K562 (cell line): Measurements from ENCODE around the gene WWP2. TPM values are rescaled to one million over a fixed set of nuclear protein-coding genes. Genes with fewer than 3 reads are reported as not detected.
A peak's percentile ranks its signal among the peaks of the same experiment; 100 is the strongest.

ENCODE experiments used
- CEBPG ChIP-seq, 3 experiments: fragments of 200-800 bp in 1 of 3; sonication (Bioruptor generic) in 1 of 3; sonication (generic) in 1 of 3; formaldehyde crosslinking in 1 of 3; IDR thresholded peaks in 2 of 3; conservative IDR thresholded peaks in 1 of 3; 2 replicates each; pipeline versions ENCODE4 v1.6.1 to v1.8.0; 2016 to 2022; ENCODE audit warnings: missing compliant biosample characterization in 2 of 3, missing genetic modification characterization in 2 of 3, mild to moderate bottlenecking in 1 of 3, missing genetic modification reagents in 1 of 3
- FOSL1 ChIP-seq: fragments of 200-800 bp; sonication (Bioruptor generic); conservative IDR thresholded peaks from 2 replicates; pipeline ENCODE4 v1.6.1; 2016; ENCODE audit warnings: missing genetic modification characterization, missing compliant biosample characterization
- FOXJ3 ChIP-seq: sonication (generic); formaldehyde crosslinking; IDR thresholded peaks from 2 replicates; pipeline ENCODE4 v1.4.0; 2020; ENCODE audit warnings: mild to moderate bottlenecking, missing genetic modification reagents
- GABPA ChIP-seq: fragments of 200-800 bp; sonication (Bioruptor generic); conservative IDR thresholded peaks from 2 replicates; pipeline ENCODE4 v1.6.1; 2016; ENCODE audit warnings: low read depth, missing genetic modification characterization, missing compliant biosample characterization
- KAT8 ChIP-seq: fragments of 450-650 bp; IDR thresholded peaks from 2 replicates; pipeline ENCODE4 v1.6.1; 2016; ENCODE audit warnings: low read depth, mild to moderate bottlenecking
- polyA plus RNA-seq, 8 experiments: library from polyadenylated mRNA; depleted of rRNA in 4 of 8; stranded (reverse) in 5 of 8; unstranded in 3 of 8; fragments of >200 nt; fragmentation: Nextera tagmentation in 2 of 8; fragmentation: Illumina TruSeq in 1 of 8; extraction: Ambion mirVana in 2 of 8; extraction: Trizol in 1 of 8; gene quantifications; 2 replicates each; pipeline versions ENCODE4 v1.2.1 to v1.2.3, GENCODE V29; 2011 to 2014; ENCODE audit warnings: inconsistent platforms in 1 of 8, missing spikeins in 1 of 8
- total RNA-seq, 7 experiments: library from RNA; depleted of rRNA in 6 of 7; stranded (reverse); fragments of >200 nt in 6 of 7; fragmentation: Illumina TruSeq in 2 of 7; extraction: Trizol in 2 of 7; gene quantifications; 2 replicates each; pipeline versions ENCODE4 v1.2.1 to v1.2.3, GENCODE V29; 2011 to 2021; ENCODE audit warnings: low replicate concordance in 1 of 7
- TF ChIP-seq, protein P1 (sequence below): fragments of 450-650 bp; IDR thresholded peaks from 2 replicates; pipeline ENCODE4 v1.6.1; 2016; ENCODE audit warnings: mild to moderate bottlenecking, moderate library complexity
- TF ChIP-seq, protein P2 (sequence below), 2 experiments: IDR thresholded peaks in 1 of 2; conservative IDR thresholded peaks in 1 of 2; 2 replicates each; pipeline ENCODE4 v1.6.1; 2016; ENCODE audit warnings: low read depth in 2 of 2, mild to moderate bottlenecking in 1 of 2, missing compliant biosample characterization in 1 of 2, missing genetic modification characterization in 1 of 2, moderate library complexity in 1 of 2
- TF ChIP-seq, protein P3 (sequence below): conservative IDR thresholded peaks from 2 replicates; pipeline ENCODE4 v1.6.1; 2011; ENCODE audit warnings: low read depth, mild to moderate bottlenecking, low read length; ENCODE audit not compliant: control insufficient read depth
- TF ChIP-seq, protein P4 (sequence below): fragments of 450-650 bp; conservative IDR thresholded peaks from 2 replicates; pipeline ENCODE4 v1.6.1; 2016; ENCODE audit warnings: missing genetic modification characterization, low read depth, mild to moderate bottlenecking, missing compliant biosample characterization, moderate library complexity

WWP2 gene
- total and polyA plus RNA-seq, 9 of the 15 experiments (the other 6 are each of a cell fraction or from before 2014, with no cell fraction given): 1.9 to 34.4 (median 14.6) TPM

DNA sequence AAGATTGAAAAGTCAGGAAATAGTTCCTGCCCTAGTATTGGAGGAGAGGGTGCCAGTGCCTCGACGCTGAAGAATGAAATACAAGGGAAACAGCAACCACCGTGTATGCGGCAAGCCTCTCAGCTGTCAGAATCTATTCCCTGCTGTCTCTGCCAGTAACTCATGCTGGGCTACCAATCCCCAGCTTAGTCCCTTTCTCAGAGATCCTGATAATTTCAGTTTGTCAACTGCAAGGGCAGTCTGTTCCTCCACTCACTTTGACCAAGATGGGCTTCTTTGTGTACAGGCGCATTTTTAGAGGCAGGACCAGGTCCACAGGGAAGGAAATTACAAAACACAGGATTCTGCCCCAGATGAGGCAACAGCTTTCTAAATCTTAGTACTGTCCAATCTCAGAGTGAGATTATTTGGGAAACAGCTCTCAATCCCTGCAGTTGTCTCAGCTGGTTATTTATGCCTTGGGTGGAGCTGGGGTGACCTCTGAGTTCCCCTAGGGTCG, 37.1 kb upstream of the WWP2 start (continued):
- TF ChIP-seq, protein P1, sequence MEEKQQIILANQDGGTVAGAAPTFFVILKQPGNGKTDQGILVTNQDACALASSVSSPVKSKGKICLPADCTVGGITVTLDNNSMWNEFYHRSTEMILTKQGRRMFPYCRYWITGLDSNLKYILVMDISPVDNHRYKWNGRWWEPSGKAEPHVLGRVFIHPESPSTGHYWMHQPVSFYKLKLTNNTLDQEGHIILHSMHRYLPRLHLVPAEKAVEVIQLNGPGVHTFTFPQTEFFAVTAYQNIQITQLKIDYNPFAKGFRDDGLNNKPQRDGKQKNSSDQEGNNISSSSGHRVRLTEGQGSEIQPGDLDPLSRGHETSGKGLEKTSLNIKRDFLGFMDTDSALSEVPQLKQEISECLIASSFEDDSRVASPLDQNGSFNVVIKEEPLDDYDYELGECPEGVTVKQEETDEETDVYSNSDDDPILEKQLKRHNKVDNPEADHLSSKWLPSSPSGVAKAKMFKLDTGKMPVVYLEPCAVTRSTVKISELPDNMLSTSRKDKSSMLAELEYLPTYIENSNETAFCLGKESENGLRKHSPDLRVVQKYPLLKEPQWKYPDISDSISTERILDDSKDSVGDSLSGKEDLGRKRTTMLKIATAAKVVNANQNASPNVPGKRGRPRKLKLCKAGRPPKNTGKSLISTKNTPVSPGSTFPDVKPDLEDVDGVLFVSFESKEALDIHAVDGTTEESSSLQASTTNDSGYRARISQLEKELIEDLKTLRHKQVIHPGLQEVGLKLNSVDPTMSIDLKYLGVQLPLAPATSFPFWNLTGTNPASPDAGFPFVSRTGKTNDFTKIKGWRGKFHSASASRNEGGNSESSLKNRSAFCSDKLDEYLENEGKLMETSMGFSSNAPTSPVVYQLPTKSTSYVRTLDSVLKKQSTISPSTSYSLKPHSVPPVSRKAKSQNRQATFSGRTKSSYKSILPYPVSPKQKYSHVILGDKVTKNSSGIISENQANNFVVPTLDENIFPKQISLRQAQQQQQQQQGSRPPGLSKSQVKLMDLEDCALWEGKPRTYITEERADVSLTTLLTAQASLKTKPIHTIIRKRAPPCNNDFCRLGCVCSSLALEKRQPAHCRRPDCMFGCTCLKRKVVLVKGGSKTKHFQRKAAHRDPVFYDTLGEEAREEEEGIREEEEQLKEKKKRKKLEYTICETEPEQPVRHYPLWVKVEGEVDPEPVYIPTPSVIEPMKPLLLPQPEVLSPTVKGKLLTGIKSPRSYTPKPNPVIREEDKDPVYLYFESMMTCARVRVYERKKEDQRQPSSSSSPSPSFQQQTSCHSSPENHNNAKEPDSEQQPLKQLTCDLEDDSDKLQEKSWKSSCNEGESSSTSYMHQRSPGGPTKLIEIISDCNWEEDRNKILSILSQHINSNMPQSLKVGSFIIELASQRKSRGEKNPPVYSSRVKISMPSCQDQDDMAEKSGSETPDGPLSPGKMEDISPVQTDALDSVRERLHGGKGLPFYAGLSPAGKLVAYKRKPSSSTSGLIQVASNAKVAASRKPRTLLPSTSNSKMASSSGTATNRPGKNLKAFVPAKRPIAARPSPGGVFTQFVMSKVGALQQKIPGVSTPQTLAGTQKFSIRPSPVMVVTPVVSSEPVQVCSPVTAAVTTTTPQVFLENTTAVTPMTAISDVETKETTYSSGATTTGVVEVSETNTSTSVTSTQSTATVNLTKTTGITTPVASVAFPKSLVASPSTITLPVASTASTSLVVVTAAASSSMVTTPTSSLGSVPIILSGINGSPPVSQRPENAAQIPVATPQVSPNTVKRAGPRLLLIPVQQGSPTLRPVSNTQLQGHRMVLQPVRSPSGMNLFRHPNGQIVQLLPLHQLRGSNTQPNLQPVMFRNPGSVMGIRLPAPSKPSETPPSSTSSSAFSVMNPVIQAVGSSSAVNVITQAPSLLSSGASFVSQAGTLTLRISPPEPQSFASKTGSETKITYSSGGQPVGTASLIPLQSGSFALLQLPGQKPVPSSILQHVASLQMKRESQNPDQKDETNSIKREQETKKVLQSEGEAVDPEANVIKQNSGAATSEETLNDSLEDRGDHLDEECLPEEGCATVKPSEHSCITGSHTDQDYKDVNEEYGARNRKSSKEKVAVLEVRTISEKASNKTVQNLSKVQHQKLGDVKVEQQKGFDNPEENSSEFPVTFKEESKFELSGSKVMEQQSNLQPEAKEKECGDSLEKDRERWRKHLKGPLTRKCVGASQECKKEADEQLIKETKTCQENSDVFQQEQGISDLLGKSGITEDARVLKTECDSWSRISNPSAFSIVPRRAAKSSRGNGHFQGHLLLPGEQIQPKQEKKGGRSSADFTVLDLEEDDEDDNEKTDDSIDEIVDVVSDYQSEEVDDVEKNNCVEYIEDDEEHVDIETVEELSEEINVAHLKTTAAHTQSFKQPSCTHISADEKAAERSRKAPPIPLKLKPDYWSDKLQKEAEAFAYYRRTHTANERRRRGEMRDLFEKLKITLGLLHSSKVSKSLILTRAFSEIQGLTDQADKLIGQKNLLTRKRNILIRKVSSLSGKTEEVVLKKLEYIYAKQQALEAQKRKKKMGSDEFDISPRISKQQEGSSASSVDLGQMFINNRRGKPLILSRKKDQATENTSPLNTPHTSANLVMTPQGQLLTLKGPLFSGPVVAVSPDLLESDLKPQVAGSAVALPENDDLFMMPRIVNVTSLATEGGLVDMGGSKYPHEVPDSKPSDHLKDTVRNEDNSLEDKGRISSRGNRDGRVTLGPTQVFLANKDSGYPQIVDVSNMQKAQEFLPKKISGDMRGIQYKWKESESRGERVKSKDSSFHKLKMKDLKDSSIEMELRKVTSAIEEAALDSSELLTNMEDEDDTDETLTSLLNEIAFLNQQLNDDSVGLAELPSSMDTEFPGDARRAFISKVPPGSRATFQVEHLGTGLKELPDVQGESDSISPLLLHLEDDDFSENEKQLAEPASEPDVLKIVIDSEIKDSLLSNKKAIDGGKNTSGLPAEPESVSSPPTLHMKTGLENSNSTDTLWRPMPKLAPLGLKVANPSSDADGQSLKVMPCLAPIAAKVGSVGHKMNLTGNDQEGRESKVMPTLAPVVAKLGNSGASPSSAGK: no peak
- TF ChIP-seq FOSL1 (tag) (0 out of 2 replicates have a peak, but pooled peaks have one; percentile 7), CEBPG (CRISPR knock-in tag; IDR thresholded peaks at IDR 0.05) (no peak), CEBPG (tag; conservative IDR thresholded peaks at IDR 0.05 in 1 of 2, IDR thresholded peaks at IDR 0.05 in 1 of 2) (peak in 1 of 2 experiments; percentile 40; a peak in 1 of 4 replicates), KAT8 (no peak), GABPA (tag) (no peak), FOXJ3 (no peak)
- TF ChIP-seq, protein P2, sequence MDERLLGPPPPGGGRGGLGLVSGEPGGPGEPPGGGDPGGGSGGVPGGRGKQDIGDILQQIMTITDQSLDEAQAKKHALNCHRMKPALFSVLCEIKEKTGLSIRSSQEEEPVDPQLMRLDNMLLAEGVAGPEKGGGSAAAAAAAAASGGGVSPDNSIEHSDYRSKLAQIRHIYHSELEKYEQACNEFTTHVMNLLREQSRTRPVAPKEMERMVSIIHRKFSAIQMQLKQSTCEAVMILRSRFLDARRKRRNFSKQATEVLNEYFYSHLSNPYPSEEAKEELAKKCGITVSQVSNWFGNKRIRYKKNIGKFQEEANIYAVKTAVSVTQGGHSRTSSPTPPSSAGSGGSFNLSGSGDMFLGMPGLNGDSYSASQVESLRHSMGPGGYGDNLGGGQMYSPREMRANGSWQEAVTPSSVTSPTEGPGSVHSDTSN (CRISPR knock-in tag; IDR thresholded peaks at IDR 0.05; ENCODE audit: low read depth): no peak
- TF ChIP-seq, protein P2 (tag; conservative IDR thresholded peaks at IDR 0.05; ENCODE audit: low read depth): peak; percentile 76
- TF ChIP-seq, protein P3, sequence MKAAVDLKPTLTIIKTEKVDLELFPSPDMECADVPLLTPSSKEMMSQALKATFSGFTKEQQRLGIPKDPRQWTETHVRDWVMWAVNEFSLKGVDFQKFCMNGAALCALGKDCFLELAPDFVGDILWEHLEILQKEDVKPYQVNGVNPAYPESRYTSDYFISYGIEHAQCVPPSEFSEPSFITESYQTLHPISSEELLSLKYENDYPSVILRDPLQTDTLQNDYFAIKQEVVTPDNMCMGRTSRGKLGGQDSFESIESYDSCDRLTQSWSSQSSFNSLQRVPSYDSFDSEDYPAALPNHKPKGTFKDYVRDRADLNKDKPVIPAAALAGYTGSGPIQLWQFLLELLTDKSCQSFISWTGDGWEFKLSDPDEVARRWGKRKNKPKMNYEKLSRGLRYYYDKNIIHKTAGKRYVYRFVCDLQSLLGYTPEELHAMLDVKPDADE: no peak
- TF ChIP-seq, protein P4, sequence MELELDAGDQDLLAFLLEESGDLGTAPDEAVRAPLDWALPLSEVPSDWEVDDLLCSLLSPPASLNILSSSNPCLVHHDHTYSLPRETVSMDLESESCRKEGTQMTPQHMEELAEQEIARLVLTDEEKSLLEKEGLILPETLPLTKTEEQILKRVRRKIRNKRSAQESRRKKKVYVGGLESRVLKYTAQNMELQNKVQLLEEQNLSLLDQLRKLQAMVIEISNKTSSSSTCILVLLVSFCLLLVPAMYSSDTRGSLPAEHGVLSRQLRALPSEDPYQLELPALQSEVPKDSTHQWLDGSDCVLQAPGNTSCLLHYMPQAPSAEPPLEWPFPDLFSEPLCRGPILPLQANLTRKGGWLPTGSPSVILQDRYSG: no peak
